IPS DF 19.7 (cell line): ENCODE results near the gene OLFM1.

Source experiments
- DNase-seq: peaks from one replicate; pipeline ENCODE4 v3.0.0-alpha.2; 2013; ENCODE audit warnings: low read depth, low spot score

The OLFM1 gene

DNA sequence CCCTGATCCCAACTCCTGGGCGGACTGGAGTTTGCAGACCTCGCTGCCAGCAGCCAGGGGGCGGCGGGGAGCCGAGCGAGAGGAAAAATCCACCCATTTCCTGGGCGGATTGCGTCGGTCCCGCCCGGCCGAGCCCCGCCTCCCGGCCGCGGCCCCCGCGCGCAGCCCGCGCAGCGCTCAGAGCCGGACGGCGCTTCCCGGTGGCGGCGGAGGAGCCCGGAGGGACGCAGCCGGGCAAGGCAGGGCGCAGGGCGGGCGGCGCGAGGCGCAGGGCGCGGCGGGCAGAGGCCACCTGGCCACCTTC lies at the start of gene OLFM1:
Gene OLFM1, plus strand, starts transcription at position 180 of the 304 bp plus-strand sequence. CDS start 322 bp downstream, outside the sequence.
- no peak for DNase-seq

GRCh38 chr9:135038331-135038730 lies 49.1 kb upstream of the OLFM1 start:
- no peak for DNase-seq

- DNase-seq: no peak
Observed at GRCh38 chr9:135038826-135039225, 48.6 kb upstream of the OLFM1 start.

DNA sequence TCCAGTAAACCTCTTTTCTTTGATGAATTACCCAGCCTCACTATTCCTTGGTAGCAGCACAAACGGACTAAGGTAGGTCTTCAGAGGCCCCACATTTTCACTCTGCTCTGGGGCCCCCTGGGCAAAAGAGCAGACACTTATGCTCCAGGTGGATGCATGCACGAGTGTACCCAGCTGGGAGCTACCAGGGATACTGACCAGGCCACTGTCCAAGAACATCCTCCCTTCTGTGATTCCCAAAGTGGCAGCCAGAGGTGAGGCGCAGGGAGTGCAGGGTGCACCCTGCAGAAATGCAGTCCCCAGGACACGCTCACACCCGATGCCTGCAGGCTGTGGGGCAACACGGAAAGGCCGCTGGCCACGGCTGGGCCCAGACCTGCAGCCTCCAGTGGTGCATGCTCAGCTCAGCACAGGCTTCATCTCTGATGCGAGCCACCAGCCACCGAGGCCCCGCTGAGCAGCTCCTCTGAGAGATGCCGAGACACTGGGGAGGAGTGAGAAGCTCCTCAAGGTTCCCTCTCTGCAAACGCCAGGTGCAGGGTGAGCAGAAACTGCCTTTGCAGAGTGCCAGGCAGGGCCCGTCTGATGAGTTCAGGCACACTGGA lies 48.1 kb upstream of the OLFM1 start:
- DNase-seq: no peak

DNA sequence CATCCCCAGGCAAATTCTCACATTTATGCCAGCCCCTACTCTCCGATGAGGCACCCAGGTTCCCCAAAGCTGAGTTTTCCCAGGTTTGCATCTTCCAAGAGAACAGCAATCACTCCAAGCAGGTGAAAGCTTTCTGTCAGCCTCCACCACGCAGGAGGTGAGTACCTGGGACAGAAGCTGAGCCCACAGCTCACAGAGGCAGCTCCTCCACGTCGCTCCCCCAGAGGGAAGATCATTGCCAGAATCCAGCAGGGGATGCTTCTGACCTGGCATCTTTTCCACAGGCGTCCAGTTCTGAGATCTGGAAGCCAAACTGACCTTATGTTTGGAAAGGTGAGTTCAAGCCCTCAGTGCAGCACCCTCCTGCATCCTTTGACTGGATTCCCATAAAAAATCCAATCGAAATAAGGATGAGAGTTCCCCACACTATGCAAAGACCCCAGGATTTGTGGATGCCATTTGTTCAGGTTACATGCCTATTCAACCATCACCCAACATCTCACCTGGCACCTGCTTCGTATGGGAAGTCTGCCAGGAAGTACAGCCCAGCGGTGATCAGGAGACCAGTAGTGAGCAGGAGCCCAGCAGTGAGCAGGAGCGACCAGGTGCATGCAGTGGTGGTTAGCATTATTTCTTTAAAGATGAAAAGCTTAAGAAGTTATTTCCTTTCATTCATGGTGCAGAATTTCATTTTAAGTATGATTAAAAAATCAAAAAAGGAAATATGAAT lies 47.4 kb upstream of the OLFM1 start:
- no peak for DNase-seq

- DNase-seq: no peak
Observed at GRCh38 chr9:135040892-135041291, 46.6 kb upstream of the OLFM1 start.

GRCh38 chr9:135043345-135043744 lies 44.1 kb upstream of the OLFM1 start:
- DNase-seq: no peak

GRCh38 chr9:135045264-135045927 lies 42.1 kb upstream of the OLFM1 start:
- no peak for DNase-seq

- no peak for DNase-seq
Observed at GRCh38 chr9:135045928-135046738, 41.3 kb upstream of the OLFM1 start.

DNA sequence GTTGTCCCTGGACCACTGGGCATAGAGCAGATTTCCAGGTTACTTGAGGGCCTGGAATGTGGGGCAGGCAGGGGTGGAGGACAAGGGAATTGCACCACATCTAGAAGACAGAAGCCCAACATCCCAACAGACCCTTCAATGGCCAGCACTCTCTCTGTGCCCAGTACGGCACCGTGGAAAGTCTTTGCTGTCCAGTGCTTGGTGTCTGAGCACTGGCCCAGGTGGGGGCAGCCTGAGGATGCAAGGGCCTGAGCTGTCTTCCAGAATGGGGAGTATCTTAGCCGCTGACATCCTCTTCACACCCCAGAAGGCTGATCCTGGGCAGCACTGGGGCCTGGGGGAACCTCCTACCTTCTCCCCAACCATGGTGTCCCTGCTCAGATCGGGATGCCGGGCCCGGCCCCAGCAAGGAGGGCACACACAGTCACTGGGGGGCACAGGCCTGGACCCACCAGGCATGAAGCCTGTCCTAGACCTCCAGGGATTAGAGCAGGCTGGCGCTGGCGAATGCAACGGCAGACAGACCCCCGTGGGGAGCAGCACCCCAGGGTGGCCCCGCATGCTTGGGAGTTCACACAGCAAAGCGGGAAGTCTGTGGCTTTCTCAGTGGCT lies 40.6 kb upstream of the OLFM1 start:
- DNase-seq: no peak

DNA sequence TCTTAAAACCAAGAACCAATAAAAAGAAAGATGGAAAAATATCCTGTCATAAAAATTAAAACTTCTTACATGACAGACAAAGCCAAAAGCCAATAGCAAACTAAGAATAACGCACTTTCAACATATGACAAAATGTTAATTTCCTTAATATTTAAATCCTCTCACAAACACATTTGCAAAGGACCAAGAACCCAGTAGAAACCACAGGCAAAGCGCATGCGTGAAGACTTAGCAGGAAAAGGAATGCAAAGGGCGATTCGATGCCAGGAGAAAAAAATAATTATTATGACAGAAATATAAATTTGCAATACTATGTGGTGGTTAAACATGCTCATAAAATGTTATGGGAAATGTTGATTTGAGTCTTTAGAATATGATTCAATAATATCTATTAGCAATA lies 39.9 kb upstream of the OLFM1 start:
- no peak for DNase-seq

- no peak for DNase-seq
Observed at GRCh38 chr9:135048046-135048757, 39.3 kb upstream of the OLFM1 start.

- no peak for DNase-seq
Observed at GRCh38 chr9:135048758-135049444, 38.6 kb upstream of the OLFM1 start.

- DNase-seq: no peak
Observed at GRCh38 chr9:135049460-135049859, 38.0 kb upstream of the OLFM1 start.

GRCh38 chr9:135050072-135050990 lies 37.1 kb upstream of the OLFM1 start:
- no peak for DNase-seq

- no peak for DNase-seq
Observed at GRCh38 chr9:135051316-135052038, 36.0 kb upstream of the OLFM1 start.

GRCh38 chr9:135053133-135053532 lies 34.3 kb upstream of the OLFM1 start:
- no peak for DNase-seq

DNA sequence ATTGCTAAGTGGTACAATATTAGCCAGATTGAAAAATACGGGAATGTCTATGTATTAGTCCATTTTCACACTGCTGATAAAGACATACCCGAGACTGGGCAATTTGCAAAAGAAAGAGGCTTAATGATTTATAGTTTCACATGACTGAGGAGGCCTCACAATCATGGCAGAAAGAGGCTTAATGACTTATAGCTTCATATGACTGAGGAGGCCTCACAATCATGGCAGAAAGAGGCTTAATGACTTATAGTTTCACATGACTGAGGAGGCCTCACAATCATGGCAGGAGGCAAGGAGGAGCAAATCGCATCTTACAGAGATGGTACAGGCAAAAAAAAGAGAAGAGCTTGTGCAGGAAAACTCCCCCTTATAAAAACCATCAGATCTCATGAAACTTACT lies 32.3 kb upstream of the OLFM1 start:
- DNase-seq: no peak

- DNase-seq: no peak
Observed at GRCh38 chr9:135056541-135056940, 30.9 kb upstream of the OLFM1 start.
